Measurements from ENCODE around the gene HOXD10. TPM values are rescaled to one million over a fixed set of nuclear protein-coding genes. Genes with fewer than 3 reads are reported as not detected.

The HOXD10 gene
- total RNA-seq (2014; rRNA removed; shearing (Covaris generic); ENCODE audit: low replicate concordance) = 3.8 and 4.8 TPM in 2 replicates

DNA sequence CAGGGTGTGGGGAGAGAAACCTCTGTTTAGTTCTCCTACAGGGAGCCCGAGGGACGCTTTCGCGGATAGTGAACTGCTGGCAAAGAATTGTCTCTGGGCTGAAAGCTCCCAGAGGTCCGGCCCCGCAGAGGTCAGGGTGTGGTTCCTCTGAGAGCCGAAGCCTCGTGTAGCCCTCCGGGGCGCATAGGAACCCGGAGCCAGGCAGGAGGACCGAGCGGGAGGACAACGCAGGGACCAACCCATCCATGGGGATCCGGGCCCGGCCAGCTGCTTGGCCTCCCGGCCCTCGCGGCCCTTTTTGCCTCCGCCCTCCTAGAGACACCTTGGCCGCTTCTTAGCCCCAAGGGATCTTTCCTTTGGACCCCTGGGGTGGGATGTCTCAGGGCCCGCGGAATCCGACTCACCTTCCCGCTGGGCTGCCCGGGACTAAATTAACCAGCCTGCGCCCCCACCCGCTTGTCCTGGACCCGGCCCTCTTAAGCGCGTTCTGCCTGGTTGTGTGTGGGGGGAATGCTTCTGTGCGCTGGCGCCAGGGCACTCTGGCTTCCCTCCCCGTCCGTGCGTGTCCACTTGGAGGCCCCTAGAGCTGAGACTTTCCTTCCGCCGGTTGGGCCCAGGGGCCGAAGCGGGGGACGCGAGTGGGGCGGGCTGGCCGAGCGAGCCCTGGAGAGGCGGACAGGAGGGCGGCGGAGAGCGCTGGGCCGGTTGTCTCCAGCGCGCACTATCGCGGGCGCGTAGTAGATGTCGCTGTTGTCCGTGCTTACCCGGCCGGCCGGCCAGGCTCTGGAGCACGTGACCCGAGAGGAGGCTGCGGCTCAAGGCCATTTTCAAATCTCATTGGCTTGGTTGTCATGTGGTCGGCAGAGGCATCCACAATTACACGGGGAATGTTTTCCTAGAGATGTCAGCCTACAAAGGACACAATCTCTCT, at the start of gene HOXD10:
Gene HOXD10 (plus strand): TSS at position 896 of the 931 bp plus-strand sequence. CDS start 56 bp downstream, outside the sequence.
- H3K4me3 ChIP-seq = no peak within 1 kb of the TSS
- DNase-seq = no peak
- H3K27me3 ChIP-seq = no peaks in the 10 kb centered on the region

DNA sequence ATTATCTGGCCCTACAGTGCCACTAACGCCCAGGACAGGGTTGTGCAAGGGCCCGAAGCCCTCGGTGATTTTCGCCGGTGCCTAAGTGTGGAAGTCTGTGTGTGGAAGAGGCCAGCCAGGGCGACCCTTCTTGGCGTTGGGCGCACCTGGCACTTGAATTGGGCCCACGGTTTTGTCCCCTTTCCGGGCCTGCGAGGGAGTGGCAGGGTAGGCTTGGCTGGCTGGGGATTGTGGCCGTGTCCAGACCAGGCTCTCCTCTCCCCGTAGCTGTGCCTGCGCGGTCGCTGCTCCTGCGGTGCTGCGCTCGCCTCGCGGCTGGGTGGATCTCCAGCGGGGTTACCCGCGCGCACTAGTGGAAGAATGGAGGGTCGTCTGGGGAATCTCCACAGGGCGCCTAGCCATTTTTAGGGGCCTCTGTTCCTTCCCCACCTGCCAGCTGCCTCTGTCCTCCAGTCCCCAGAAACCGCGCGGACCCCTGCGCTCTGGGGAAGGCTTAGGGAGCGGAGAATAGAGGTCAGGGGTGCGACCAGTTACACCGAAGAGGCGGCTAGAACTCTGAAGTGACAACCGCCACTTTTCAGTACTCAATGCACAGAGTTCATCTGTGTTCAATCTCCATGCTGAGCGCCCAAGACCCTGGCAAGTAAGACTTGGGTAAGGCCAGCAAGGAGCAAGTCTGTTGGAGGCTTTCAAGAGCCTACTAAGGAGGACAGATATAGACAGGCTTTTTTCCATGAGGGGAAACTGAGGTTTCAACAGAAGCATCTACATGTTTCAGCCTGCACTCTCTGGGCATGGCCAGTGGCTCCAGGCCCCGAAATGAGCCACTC, 48.8 kb upstream of the HOXD10 start:
- no peak overlapping the region for H3K4me3 ChIP-seq
- no peaks in the 10 kb centered on the region for H3K36me3 ChIP-seq
- H3K27me3 ChIP-seq = peaks cover 5% of the 10 kb centered on the region; the same call in 1 of the 2 replicates
- DNase-seq = no peak
- no peaks in the 10 kb centered on the region for H3K9me3 ChIP-seq

More for the DNA sequence above, at the start of gene HOXD10:
- Histone ChIP-seq H3K9me3 (no peaks in the 10 kb centered on the region), H3K36me3 (peaks cover 12% of the 10 kb centered on the region)

DNA sequence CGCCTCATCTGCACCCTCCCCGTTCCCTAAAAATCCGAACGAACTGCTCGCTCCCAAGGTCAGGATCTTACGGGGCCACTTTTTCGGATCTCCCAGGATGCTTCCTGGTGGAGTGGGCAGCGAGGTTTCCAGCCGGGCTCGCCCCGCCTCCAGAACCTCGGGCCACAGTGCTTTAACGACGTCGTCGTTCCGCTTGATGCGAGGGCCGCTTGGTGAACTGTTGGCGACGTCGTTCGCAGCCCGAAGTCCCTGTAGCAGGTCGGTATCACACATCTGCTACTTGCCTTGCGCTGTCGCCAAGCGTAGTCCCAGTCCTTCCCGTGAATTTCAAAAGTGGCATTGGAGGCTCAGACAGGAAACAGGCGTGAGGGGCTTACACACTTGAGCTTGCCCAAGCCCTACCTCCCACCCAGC, 48.2 kb upstream of the HOXD10 start:
- peaks cover 5% of the 10 kb centered on the region; the same call in 1 of the 2 replicates for H3K27me3 ChIP-seq
- H3K9me3 ChIP-seq = no peaks in the 10 kb centered on the region
- no peak for DNase-seq
- H3K36me3 ChIP-seq = no peaks in the 10 kb centered on the region
- no peak overlapping the region for H3K4me3 ChIP-seq

DNA sequence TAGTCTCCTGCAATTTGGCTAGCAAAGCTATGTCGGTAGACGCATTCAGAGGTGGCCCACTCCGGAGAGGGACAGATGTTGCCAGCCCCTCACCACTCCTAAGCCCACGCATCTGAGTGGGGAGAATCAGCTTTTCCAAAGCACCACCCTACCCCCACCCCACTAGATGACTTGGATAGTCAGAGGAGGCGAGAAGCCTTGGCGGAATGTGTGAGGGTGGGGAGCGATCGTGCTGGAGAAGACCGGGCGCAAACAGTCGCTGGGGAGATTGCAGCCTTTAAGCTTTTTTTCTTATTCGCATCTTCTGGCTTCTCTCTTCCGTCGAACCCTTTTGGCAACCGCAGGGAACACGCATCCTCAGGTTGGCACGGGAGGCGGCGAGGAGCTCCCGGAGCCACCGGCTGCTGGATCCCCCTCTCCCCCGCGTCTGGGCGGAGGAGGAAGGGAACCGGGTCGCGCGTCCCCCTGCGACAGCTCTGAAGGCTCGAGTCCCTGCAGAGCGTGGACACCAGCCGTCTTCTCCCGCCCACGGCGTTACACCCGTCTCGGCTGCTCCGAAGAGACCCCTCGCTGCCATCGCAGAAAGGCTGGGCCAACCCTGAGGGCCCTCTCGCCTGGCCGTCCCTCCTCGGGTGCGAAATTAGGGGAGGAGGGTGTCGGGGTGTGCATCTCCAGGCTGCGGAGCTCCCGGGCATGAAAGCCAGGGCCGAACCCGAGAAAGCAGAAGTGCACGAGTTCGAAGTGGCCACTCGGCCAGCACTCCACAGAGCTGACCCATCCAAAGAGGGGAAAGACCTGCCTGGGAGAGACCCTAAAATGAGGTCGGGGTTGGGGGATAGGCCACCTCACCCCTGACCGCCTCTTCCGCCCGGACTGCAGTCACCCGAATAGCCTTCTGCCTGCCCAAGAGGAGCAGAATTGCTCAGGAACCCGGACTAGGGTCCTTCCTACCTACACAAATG, 45.0 kb upstream of the HOXD10 start:
- no peak for DNase-seq
- Histone ChIP-seq H3K4me3 (no peak overlapping the region), H3K9me3 (no peaks in the 10 kb centered on the region), H3K27me3 (peaks cover 3% of the 10 kb centered on the region), H3K36me3 (no peaks in the 10 kb centered on the region)

DNA sequence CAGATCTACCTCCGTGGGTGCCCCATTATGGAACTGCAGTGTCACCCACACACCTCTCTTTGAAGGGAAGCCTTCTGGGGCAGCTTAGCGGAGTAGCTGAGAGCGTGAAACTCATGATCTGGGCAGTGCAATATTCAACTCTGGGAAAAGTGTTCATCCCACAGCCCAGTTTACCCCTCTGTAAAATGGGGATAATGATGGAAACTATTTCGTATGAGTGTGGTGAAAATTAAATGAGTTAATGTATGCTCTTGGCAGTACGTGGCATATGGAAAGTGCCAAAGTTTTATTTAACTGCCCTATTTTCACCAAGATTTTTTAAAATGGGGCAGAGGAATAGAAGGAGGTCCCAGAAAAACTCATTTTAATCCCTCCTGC, 44.3 kb upstream of the HOXD10 start:
- H3K9me3 ChIP-seq = no peaks in the 10 kb centered on the region
- no peaks in the 10 kb centered on the region for H3K36me3 ChIP-seq
- no peak for DNase-seq
- H3K4me3 ChIP-seq = no peak overlapping the region
- peaks cover 9% of the 10 kb centered on the region for H3K27me3 ChIP-seq

DNA sequence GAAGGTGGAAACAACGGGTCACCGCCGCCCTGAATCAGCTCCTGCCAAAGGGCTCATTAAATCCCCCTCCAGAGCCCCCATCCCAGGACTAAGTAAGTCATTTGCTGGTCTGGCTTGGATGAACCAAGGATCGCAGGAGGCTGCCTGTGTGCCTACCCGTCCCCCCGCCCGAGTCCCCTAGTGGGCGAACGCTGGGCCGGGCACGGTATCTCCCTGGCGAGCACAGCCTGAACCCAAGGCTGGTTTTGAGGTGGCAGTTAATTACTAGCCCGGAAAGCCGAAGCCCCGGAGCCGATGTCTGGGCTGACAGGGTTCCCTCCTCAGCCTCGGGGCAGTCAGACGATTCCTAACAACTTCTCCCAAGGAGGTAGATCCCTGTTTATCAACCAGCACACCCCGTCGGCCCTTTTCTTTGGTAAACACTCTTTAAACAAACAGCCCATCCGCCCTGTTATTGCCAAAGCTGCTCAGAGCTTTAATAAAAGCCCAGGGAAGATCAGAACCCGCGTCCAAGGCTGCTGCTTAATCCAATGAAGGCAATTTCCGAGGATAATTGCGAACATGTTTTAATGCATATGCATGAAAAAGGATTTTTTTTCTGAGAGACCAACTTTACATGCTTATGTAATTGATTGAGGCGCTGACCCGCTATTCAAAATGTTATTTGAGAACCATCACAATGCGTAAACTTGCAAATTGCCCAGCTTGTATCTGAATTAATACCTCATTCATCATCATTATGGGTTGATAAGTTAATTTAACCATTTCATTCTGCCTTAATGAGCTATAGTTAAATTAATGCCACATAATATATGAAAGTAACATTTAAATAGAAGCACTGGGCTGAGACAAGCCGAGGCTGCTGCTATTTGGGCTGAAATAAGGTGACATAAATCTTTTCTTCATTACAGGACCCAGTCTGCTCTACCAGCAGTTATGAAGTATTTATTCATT, 43.4 kb upstream of the HOXD10 start:
- H3K36me3 ChIP-seq = no peaks in the 10 kb centered on the region
- H3K4me3 ChIP-seq = no peak overlapping the region
- no peak for DNase-seq
- peaks cover 19% of the 10 kb centered on the region for H3K27me3 ChIP-seq
- no peaks in the 10 kb centered on the region for H3K9me3 ChIP-seq

DNA sequence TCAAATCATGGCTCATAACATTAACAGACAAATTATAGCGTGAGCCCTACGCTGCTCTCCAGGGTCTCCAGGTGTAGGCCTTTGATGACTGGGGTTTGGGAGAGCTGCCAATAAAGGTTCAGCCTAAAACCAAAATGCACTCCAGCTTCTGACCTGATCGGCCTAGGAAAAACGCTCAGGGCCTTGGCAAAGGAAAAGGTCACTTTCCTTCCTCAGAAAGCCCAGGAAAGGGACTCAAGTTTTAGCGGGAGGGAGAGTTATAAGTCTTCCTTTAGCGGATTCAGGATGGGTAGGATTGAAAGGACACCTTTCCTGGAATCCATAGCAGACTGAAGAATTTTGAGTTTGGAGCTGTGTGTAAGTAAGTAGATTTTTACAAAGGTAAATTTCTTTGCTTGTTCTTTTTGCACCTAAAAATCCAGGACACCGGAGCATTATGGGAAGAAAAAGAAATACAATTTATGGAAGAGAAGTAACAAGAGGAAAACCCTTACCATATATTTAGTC, 41.6 kb upstream of the HOXD10 start:
- no peak for DNase-seq
- H3K27me3 ChIP-seq = peaks cover 33% of the 10 kb centered on the region
- no peak overlapping the region for H3K4me3 ChIP-seq
- no peaks in the 10 kb centered on the region for H3K9me3 ChIP-seq
- H3K36me3 ChIP-seq = no peaks in the 10 kb centered on the region

DNA sequence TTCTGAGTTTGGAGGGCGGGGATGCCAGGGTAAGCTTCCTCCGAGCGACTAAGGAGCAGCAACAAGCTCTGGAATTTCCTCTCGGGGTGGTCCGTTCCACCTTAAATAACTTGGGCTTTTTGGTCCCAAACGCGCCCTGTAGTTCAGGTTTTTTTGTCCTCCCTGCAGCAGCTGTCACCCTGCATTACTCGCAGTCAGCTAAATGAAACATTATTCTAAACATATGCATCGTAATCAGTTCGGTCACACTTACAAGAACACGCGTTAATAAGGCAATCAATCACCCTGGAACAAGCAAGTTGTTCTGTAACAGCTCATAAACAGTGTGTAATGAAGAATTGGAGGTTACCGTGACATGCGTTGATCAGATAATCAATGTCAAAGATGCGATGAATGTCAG, 41.1 kb upstream of the HOXD10 start:
- H3K4me3 ChIP-seq = no peak overlapping the region
- H3K9me3 ChIP-seq = no peaks in the 10 kb centered on the region
- peaks cover 33% of the 10 kb centered on the region for H3K27me3 ChIP-seq
- DNase-seq = no peak
- no peaks in the 10 kb centered on the region for H3K36me3 ChIP-seq

DNA sequence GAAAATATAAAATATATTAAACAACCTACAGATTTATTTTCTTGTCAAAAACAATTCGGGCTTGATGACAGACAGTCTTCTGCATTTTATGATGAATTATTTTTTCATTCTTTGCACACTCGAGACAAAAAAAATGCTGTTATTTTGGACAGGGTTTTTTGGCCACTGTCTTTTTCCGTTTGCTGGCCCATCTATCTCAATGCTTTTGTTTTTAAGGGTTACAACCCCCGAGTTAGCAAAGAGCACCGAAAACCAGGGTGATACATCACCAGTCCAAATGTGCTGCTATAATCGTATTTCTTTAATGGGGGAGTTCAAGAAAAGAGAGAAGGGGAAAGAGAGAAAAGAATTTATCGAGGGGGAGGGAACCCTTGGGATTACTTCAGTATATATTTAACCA, 40.5 kb upstream of the HOXD10 start:
- H3K27me3 ChIP-seq = peaks cover 38% of the 10 kb centered on the region

DNA sequence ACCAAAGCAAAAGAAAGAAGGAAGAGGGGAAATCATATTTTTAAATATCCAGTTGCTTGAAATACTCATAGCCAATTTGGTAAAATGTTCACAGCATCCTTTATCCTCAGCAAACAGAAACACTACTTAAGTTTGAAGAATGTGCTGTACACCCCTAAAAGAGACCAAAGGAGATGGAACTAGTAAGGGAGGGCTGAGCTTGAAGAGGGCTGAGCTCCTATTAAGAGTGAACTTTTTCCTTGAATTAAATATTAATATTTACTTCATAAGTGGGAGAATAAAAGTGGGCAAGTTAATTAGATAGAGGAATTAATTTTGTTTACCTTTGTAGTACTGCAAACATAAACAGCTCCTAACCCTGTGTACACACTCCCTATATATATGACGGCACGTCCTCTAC, 39.8 kb upstream of the HOXD10 start:
- Histone ChIP-seq H3K36me3 (no peaks in the 10 kb centered on the region), H3K9me3 (peaks cover 9% of the 10 kb centered on the region), H3K4me3 (no peak overlapping the region), H3K27me3 (peaks cover 46% of the 10 kb centered on the region)
- DNase-seq = no peak

More for the DNA sequence above, 40.5 kb upstream of the HOXD10 start:
- no peak for DNase-seq
- H3K9me3 ChIP-seq = peaks cover 3% of the 10 kb centered on the region; the same call in 1 of the 2 replicates
- no peaks in the 10 kb centered on the region for H3K36me3 ChIP-seq
- H3K4me3 ChIP-seq = no peak overlapping the region

DNA sequence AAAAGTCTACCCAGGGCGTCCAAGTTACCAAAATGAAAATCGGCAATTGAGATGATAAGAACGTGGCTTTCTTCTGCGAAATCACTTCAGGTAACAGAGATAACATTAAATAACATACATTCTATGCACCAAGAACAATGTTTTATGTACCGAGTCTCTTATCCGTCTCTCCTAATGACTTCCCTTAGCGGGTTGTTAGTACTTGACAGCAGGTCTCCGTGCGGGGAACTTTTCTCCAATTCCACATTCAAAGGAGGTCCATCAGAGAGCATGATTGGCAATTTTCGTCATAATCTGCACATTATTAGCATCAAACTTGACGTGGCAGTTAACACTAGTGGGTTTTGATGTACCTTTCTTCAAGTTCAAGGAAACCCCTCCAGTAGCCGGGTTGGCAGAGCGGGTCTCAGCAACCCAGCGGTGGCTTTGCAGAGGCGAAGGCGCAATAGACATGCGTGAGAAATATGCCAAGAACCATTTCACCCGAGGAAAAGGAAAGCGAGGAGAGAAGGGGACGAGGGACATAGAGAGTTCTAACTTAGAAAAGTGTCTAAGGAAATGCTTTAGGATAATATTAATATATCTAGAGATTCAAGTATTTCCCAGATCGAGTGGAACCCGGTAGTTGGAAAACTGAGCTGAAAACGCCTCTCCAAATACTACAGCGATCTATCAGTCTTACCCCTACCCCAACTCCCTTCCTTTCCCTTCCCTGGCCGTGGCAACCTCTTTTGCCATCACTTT, 37.9 kb upstream of the HOXD10 start:
- Histone ChIP-seq H3K9me3 (peaks cover 11% of the 10 kb centered on the region), H3K27me3 (peaks cover 65% of the 10 kb centered on the region), H3K36me3 (no peaks in the 10 kb centered on the region), H3K4me3 (peak overlapping the region; percentile 40)
- no peak for DNase-seq

DNA sequence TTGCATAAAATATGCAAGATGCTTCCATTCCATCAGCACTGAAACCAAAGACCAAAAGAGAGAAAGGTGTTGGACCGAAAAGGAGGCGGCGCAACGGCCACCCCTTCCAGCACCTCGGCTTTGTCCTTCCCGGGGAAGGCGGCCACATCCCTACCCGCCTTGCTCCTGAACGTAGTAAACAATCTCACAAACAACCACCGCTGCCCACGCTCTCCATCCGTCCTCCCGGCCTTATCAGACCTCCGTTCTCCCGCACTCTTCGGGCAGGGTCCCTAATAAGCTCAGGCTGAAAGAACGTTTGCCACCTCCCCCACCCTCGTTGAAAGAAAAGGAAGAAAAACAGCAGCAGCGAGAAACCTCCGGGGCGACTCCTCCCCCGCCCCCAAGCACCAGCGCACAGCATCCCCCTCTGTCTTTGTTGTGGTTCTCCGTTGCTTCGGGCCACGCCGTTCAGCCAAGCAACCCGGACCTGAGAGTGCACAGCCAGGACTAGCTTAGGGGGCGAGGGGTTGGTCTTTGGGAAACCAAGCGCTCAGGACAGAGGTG, 37.2 kb upstream of the HOXD10 start:
- no peaks in the 10 kb centered on the region for H3K36me3 ChIP-seq
- peak overlapping the region; percentile 40 for H3K4me3 ChIP-seq
- peaks cover 69% of the 10 kb centered on the region for H3K27me3 ChIP-seq
- peaks cover 11% of the 10 kb centered on the region for H3K9me3 ChIP-seq
- DNase-seq = no peak

DNA sequence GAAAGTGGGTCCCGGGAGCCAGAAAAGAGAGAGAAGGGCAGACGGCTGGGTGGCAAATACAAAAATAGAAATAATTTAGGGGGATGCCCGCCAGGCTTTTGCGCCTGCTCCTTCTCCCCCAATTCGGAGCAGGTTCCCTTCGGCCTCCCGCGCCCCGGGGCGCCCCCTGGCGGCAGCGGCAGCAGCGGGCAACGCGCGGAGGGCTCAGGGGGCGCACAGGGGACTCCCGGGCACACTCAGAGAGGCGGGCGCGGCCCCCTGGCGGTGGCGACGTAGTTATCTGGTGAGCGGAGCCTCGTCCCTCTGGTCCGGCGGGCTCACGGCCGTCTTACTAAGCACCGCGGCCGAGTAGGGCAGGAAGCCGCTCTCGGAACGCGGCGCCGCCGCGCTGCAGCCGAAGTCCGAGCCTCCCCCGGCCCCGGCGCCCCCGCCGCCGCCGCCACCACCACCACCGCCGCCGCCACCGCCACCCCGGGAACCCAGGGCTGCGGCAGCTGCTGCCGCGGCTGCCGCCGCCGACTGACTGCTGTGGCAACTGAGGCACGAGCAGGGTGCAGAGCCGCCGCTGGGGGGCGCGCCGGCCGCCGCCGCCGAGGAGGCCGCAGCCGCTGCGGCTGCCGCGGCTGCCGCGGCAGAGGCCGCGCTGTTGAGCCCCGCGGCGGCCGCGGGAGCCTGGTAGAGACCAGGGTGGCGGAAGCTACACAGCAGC, 36.6 kb upstream of the HOXD10 start:
- Histone ChIP-seq H3K9me3 (peaks cover 11% of the 10 kb centered on the region), H3K27me3 (peaks cover 76% of the 10 kb centered on the region), H3K4me3 (peak overlapping the region; percentile 40), H3K36me3 (no peaks in the 10 kb centered on the region)
- DNase-seq = peak; percentile 80
